GM19351 (cell line): ENCODE data around the gene TBP.
A peak's percentile ranks its signal among the peaks of the same experiment; 100 is the strongest.
"Not testable (repeated sequence)": the region's sequence is repeated elsewhere in the genome, so short reads cannot be mapped to it uniquely, and the experiment has no call there.

Experiments used
- ATAC-seq: cut with Tn5 transposase; IDR thresholded peaks from one replicate; pipeline ENCODE4 v1.9.1; 2021; ENCODE audit warnings: mild to moderate bottlenecking, moderate library complexity; ENCODE audit not compliant: unreplicated experiment

TBP gene

DNA sequence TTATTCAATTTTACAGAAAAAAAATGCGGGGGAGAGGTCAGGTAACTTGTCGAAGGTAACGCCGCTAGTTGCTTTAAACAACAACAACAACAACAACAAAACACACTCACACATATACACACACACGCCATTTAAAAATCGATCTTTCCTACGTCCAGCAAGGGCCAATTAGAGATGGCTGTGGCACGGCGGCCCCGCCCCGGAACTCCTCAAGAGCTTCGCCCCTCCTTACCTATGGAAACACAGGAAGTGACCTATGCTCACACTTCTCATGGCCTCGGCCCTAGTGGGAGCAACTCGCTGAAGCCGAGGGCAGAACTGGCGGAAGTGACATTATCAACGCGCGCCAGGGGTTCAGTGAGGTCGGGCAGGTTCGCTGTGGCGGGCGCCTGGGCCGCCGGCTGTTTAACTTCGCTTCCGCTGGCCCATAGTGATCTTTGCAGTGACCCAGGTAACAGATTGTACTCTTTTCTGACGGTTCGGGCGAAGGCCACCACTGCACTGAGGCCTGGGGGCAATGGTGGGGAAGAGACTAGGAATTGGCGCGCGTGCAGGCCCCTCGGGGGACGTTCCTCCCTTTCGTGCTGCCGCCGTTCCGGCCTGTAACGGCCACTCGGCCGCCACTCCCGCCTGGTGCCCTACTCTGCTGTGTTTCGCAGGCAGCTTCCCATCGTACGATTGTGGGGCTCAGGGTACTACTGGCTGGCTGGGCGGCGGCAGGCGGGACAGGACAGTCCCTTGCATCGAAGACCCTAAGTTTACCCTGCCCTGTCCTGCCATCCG is at the start of gene TBP:
TBP (plus strand) TSS at position 357 of the 783 bp plus-strand sequence. CDS start 2,661 bp downstream, outside the sequence.
- ATAC-seq, result peak; percentile 93

DNA sequence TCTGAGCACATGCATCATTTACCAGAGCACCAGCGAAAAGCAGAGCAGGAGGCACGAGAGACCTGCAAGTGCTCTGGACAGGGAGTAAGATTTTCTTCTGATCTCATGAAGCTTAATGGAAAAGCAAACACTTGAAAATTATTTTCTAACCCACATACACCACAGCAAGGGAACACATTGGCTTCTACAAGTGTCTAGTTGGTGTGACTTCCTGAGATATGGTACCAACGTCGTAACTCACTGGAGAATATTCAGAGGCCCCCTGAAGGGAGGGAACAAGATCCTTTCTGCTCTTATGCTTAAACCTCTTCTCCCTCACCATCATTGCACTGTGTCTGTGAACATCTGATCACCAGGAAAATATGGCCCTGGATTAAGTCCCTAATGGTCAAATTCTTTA is 49.7 kb upstream of the TBP start:
- no peak for ATAC-seq

DNA sequence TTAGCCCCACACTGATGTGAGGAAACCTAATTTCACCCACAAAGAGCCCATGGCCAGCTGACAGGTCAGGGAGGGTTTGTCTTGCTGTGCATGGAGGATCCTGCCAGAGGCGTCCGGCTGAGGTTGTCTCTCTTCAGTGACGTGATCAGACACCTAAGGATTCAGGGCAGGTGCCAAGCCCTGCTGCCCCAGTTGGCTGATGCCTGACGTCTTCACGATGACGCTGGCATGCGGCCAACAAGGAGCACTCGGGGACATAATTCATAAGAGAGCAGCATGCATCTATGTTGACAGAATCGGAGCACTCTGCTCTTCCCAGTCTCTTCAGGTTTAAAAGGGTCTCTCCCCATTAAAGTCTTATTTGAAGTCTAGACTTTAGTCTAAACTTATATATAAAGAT is 48.9 kb upstream of the TBP start:
- ATAC-seq, result no peak

DNA sequence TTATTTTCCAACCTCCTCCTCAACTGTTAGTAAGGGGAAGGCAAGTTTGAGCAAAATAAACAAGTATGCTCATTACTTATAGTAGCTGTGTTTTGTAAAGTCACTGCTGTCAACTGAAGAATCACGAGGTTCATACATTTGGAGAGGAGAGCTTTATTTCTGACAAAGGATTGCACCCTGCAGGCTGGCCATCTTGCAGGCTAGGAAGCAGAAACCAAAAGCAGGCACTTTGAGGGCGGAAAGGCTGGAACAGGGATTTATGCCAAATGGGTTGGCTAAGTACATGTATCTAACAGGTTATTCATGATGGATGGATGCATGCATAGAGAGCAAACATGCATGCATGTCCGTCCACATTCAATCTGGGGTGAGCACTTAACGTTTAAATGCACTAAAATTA is 47.7 kb upstream of the TBP start:
- no peak for ATAC-seq

DNA sequence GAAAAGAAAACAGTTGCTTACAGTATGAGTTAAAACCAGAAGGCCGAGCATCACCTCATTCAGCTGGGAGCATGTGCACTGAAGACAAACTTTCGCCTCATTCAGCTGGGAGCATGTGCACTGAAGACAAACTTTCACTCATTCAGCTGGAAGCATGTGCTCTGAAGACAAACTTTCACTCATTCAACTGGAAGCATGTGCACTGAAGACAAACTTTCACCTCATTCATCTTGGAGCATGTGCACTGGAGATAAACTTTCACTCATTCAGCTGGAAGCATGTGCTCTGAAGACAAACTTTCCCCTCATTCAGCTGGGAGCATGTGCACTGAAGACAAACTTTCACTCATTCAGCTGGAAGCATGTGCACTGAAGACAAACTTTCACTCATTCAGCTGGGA is 46.4 kb upstream of the TBP start:
- not testable (repeated sequence) for ATAC-seq

DNA sequence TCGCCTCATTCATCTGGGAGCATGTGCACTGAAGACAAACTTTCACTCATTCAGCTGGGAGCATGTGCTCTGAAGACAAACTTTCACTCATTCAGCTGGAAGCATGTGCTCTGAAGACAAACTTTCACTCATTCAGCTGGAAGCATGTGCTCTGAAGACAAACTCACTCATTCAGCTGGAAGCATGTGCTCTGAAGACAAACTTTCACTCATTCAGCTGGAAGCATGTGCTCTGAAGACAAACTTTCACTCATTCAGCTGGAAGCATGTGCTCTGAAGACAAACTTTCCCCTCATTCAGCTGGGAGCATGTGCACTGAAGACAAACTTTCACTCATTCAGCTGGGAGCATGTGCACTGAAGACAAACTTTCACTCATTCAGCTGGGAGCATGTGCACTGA is 45.9 kb upstream of the TBP start:
- not testable (repeated sequence) for ATAC-seq

DNA sequence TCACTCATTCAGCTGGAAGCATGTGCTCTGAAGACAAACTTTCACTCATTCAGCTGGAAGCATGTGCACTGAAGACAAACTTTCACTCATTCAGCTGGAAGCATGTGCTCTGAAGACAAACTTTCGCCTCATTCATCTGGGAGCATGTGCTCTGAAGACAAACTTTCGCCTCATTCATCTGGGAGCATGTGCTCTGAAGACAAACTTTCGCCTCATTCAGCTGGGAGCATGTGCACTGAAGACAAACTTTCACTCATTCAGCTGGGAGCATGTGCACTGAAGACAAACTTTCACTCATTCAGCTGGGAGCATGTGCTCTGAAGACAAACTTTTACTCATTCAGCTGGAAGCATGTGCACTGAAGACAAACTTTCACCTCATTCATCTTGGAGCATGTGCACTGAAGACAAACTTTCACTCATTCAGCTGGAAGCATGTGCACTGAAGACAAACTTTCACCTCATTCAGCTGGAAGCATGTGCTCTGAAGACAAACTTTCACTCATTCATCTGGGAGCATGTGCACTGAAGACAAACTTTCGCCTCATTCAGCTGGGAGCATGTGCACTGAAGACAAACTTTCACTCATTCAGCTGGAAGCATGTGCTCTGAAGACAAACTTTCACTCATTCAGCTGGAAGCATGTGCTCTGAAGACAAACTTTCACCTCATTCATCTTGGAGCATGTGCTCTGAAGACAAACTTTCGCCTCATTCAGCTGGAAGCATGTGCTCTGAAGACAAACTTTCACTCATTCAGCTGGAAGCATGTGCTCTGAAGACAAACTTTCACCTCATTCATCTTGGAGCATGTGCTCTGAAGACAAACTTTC is 45.1 kb upstream of the TBP start:
- ATAC-seq, result not testable (repeated sequence)

DNA sequence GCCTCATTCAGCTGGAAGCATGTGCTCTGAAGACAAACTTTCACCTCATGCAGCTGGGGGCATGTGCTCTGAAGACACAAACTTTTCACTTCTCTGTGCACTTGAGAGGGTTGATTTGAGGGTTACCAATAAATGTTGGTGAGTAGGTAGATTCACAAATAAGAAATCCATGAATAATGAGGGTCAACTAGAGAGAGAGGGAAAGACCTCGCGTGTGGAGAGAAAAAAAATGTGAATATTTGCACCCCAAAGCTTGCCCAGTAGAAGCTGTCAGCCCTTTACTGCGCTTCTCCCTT is 44.5 kb upstream of the TBP start:
- ATAC-seq, result no peak

DNA sequence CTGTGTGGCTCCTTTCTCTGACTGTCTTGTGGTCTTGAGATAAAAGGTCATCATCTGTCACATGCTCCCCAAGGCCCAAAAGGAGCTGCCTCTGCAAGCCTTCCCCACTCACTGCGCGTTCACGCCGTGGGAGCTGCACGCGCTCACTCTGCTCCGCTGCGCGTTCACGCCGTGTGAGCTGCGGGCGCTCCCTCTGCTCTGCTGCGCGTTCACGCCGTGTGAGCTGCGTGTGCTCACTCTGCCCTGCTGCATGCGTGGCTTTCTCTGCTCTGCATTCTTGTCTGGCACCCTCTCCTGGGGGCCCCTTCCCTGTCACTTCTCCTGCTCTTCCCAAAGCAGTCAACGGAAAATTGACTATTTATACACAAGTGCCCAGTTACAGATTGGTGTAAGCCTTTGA is 43.5 kb upstream of the TBP start:
- ATAC-seq, result no peak

DNA sequence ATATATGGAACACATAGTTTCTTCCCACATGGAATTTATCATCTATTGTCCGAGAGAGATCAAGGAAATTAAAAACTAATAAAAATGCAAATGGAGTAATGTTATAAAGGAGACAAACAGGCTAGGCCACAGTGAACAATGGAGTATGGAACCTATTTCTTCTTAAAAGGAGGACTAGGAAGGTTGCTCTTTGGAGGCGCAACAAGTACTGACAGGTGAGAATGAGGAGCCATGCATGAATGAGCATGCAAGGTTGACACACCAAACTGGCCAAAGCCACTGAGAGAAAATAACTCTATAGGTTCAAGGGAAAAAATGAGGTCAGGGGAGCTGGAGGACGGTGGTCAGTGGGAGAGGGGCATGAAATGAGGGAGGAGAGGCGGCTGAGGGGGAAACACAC is 41.9 kb upstream of the TBP start:
- no peak for ATAC-seq

DNA sequence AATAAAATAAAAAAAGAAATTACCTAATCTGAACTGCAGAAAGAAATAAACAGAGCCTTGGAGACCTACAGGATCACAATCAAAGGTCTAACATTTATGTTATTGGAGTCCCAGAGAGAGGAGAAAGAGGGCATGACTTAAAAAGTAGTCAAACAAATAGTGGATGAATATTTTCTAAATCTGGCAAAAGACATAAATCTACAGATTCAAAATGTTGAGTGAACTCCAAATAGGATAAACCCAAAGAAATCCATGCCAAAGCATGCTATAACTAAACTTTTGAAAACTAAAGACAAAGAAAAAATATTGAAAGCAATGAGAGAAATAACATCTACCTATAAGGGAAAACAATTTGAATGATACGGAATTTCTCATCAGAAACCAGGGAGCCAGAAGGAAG is 39.3 kb upstream of the TBP start:
- no peak for ATAC-seq

DNA sequence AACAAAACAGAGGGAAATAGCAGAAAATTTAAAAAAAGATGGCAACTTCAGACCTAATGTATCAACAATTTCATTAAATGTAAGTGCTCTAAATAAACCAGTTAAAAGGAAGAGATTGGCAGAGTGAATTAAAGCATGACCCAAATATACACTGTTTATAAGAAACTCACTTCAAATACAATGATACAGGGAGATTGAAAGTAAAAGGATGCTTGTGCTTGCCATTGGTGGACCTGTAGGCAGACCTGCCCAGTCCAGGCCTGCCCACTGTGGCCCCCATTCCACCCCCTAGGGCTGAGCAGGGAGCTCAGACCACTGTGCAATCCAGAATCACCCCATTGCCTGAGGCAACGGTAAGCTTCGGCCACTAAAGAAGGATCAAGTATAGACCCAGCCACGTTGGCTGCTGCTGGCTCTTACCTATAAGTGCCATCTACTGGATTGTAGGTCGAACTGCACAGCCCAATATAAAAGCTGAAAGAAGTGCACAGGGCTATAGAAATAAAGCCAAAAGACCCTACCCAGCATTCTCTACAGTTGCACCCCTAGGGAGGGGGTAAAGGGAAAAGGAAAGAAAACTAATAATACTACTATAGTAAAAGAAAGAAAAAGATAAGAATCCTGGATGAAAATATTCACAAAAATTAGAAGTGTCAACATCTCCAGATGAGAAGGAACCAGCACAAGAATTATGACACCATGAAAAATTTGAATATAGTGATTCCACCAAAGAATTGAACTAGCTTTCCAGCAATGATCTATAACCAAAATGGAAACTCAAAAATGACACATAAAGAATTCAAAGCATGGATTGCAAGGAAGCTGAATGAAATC is 37.2 kb upstream of the TBP start:
- peak; percentile 99 for ATAC-seq

DNA sequence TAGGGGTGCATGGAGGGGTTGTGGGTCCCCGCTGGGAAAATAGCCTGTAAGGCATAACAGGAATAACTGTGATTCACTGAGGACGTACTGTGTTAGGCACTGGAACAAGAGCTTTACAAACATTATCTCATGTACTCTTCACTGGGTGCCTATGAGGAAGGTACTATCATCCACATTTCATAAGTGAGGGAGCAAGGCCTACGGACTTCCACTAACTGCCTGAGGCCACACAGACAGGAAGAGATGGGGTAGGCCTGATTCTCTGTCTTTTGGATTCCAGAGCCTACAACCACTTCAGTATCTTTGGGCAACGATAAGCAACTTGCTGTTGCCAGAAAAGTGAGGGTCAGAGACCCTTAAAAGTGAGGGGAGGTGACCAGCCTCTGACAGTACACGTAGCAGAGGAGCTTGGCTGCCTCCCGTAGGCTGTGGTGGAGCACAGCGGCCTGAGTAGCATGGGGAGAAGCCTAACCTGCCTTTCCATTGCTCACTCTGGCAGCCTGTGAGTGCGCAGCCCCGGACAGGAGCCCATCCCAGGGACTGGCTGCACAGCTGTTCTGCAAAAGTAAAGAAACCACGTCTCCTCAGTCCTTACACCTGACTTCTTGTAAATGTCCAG is 31.5 kb upstream of the TBP start:
- ATAC-seq, result no peak

DNA sequence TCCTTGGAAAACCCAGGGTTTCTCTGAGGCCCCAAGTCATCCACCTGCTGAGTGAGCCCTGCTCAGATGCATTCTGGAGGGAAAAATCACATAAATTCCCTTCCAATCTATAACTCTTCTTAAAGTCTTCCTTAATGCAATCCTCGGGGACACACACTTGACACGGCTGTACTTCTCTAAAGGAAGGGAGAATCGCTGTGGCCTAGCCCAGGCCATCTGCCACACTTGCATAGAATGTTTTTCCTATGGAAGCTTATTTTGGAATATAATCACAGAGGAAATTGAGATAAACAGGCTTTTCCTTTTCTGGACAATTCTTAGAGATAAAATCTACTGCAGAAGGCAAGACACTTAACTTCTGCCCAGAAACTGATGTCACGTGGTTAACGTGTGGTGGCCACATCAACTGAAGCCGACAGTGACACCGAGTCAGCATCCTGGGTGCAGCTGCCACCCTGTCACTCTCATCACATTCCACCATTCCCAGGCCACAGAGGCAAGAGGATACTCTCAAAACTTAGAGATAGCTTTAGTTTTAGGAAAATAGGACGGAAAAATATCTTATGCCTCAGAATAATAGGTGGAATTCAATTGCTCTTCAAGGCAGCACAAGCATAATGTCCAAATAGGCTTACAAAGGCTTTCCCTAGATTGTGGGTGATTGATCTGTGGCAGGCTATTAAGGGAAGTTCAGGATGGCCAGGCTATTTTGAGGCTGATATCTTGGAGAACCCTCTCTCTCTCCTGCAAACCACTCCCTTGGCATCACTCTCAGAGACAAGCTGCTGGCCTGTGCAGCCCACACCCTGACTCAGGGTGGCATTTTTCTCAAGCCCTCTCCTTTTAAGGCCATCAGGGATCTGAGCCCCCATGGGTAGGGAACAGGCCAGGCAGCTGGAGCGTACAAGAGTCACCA is 30.7 kb upstream of the TBP start:
- ATAC-seq, result no peak

DNA sequence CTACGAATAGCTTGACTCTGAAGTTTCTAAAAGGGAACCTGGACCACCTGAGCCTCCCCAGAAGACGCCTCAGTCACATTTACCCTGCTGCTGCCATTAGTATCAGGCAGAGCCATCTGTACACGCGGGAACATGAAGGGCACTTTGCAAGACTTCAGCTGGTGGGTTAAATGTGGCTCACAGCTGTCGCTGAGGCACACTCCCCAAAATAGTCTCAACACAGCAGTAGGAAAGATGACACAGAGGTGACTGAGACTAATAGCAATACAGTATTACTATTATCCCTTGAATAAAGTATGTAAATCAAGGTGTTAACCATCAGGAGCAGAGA is 30.0 kb upstream of the TBP start:
- ATAC-seq, result no peak

DNA sequence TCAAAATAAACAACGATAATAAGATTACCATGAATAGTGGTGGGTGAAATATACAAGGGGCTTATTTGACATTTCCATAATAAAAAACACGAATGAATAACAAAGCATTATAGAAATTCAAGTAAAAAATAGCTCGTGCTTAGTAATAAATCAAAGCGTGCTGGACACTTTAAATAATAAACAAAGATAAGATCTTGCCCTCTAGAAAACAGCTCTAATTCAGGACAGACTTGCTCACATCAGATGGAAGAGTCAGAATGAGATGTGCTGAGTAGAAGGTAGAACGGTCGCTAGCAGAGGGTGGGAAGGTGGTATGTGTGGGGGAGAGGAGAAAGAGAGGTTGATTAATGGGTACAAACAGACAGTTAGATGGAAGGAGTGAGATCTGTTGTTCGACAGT is 28.4 kb upstream of the TBP start:
- no peak for ATAC-seq

DNA sequence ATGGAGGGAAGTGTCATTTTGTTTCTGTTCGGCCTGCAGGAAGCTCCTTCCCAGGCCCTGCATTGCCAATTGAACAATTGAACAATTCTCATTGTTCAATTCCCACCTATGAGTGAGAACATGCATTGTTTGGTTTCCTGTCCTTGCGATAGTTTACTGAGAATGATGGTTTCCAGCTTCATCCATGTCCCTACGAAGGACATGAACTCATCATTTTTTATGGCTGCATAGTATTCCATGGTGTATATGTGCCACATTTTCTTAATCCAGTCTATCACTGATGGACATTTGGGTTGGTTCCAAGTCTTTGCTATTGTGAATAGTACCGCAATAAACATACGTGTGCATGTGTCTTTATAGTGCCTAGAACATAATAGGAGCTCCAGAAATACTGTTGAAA is 26.2 kb upstream of the TBP start:
- not testable (repeated sequence) for ATAC-seq

DNA sequence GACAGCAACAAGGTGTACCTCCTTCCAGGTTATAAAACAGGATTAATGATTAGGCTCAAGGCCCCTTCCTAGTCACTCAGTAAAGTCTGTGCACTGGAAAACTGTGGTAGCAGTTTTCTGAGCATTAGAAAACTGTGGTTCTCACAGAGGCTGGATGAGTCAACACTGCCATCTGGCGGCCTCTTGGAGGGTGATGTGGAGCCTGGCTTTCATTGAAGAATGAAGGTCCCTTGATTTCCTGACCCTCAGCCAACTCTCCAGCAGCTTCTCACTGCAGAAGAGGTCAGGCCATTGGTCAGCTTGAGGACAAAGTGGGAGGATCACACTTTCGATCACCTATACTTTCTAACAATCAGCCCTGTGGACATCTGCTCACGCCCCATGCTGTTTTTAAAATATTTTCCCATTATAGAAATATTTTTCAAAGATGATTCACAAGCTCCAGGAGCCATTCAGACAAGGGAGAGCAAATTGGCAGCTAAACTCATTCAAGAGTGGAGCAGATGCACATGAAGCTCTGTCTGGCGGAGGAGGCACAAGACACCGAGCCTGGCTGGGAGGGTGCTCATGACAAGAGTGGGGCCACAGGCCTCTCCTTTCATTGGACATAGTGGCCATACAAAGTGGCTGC is 24.2 kb upstream of the TBP start:
- peak; percentile 87 for ATAC-seq

DNA sequence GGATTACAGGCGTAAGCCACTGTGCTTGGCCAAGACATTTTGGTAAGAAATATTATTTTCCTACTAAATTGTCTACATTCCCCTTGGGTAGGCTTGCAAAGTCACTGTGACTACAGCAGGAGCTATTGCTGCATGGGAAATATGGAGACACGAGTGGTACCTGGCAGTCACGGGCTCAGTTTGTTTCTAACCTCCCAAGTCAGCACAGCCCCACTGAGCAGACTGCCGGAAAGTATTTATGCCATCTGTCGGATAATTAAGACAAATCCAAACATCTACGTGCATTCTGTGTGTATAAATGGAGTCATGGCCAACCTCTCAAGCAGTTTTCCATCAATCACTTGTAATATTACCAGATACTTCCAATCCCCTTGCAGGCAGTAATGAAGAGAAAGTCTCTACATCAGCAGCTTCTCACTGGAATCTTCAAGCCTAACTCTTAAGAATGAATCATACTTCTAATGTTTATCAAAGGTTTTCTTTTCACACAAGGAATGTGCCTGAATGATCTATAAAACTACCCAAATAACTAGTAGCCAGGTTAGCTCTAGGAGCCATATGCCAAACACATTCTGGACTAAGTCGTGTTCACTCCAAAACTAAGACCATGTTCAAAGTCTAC is 21.2 kb upstream of the TBP start:
- ATAC-seq, result no peak
